Activated CD4-positive, alpha-beta T cell treated with anti-CD3 and anti-CD28 coated beads for 48 hours (primary cell): ENCODE results near the gene GNRHR.
"Not testable (repeated sequence)": the region's sequence is repeated elsewhere in the genome, so short reads cannot be mapped to it uniquely, and the experiment has no call there.

Experiments
- DNase-seq: peaks from one replicate; pipeline ENCODE4 v3.0.0-alpha.2; 2020

Gene GNRHR, protein sequence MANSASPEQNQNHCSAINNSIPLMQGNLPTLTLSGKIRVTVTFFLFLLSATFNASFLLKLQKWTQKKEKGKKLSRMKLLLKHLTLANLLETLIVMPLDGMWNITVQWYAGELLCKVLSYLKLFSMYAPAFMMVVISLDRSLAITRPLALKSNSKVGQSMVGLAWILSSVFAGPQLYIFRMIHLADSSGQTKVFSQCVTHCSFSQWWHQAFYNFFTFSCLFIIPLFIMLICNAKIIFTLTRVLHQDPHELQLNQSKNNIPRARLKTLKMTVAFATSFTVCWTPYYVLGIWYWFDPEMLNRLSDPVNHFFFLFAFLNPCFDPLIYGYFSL

DNA sequence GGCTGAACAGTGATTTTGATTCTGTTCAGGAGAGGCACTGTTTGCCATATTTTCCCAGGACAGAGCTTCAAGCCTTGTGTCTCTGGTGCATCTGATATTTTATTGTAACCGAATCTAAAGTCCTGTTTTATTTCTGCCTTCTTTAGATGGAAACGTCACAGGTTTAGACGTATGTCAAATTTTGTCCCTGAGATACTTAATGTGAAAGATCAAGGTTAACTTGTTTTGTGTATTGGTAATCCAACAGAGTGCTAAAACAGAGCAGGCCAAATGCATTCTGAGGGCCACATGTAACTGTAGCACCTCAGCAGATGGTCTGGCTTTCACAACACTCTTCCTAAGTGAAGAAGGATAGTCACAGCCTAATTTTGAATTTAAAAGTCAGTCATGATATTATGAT lies at the start of gene GNRHR:
Gene GNRHR, minus strand, starts transcription at position 101 of the 400 bp plus-strand sequence. Its CDS starts 53 bp downstream, at position 48.
- DNase-seq, result no peak

DNA sequence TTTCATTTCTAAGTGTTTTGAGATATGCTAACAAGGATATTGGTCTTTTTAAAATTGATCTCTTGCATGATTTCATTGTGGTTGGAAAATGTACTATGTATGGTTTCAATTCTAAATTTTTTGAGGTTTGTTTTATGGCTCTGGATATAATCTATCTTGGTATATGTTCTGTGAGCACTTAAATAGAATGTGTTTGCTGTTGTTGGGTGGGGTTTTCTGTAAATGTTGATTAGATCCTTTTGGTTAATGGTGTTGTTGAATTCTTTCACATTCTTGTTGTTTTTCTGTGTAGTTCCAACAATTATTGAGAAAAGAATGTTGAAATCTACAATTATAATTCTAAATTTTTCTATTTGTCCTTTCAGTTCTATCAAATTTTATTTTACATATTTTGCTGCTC lies 42.6 kb upstream of the GNRHR start:
- no peak for DNase-seq

DNA sequence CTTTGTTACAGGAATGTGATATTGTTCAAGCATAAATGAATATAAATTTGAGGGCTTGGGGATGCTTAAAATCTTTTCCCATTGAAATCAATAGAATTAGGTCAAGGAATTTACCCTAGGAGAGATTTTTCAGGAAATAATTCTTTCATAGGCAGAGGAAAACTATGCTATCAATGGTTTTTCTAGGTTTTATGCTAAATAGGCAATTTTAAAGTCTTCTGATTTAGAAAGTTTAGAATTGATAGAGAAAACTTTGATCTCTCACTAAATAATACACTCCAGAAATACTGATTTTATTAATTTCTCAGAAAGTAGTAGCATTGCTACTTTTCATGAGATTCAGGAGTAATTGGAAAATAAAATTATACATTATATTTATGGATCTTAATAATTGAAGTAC lies 36.5 kb upstream of the GNRHR start:
- no peak for DNase-seq

DNA sequence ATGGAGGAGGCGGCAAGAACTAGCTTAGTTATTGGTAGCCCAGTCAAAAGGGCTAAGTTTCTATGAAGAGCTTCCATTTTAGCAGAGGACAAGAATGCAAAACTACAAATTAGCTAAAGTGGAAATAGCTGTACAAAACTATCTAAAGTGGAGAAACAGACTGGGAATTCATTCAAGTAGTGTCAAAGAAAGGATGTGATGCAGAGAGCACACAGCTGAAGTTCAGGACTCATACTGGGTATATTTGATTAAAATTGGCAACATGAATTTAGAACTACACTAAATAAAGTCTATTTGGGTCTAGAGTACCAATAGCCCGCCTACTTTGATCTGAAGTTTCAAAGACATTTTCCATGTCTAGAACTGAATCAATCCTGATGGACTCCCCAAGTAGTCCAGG lies 33.1 kb upstream of the GNRHR start:
- DNase-seq, result no peak

DNA sequence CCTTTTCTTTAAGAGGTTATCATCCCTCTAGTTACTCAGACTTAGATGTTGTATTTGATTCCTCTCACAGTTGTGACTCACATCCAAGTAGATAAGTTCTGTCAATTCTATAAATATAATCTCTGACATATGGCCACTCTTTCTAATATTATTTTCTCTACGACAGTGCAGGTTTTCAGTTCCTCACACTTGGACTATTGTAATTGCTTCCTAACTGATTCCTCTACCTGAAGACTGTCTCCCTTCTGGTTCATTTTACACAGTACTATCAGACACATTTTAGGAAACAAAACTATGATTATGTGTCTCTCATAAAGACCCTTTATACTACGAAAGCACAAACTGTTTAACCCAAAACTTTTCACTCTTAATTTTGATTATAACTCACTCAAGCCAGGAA lies 31.3 kb upstream of the GNRHR start:
- DNase-seq, result no peak

DNA sequence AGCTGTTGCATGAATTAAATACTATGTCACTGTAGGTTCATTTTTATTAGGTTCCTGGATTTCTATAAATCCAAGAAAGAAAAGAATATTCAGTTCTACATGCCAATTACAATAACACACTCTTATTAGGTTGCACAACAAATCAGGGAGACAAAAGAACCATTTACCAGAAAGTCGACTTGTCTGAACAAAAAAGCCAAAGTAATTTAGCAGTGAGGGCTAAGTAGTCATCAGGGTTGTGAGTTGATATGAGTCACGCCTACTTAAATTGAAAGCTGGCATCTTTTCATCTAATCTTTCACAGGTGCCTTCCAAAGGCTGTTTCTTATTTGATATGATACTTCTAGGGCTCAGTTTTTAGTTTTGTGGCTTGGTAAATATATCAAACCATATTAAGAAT lies 25.4 kb upstream of the GNRHR start:
- DNase-seq, result no peak

DNA sequence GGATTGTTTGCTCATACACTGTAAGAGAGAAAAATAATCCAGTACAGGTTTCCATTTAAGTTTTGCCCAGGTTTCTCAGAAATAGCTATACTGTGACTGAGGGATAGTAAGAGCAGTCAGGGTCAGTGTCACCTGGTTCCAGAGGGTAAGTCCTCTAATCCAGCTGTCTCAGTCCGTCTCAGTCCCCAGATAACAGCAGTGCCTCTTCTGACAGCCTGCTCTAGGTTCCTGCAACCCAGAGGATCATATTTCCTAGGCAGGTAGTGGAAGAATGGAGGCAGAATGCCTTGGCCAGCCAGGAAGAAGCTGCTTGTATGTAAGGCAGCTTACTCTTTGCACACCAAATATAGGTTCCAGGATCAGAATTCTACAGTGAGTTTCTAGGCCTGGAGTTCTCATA lies 22.6 kb upstream of the GNRHR start:
- no peak for DNase-seq

DNA sequence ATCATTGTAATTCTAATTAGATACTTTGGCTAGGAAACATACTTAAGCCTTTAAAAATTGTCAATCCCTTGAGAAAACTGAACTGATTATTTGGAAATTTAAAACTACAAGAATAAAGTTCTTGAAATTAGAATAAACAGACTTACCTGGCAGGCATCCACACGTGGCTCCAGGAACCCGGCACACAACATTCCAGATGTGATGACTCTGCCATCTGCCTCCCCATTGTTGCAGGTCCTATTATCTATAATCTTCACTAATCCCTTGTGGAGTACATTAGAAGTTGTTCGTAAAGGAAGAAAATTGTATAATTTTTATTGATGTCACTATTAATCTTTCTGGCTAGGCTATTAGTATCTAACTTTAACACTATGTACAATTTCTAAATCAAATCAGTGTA lies 16.2 kb upstream of the GNRHR start:
- no peak for DNase-seq

DNA sequence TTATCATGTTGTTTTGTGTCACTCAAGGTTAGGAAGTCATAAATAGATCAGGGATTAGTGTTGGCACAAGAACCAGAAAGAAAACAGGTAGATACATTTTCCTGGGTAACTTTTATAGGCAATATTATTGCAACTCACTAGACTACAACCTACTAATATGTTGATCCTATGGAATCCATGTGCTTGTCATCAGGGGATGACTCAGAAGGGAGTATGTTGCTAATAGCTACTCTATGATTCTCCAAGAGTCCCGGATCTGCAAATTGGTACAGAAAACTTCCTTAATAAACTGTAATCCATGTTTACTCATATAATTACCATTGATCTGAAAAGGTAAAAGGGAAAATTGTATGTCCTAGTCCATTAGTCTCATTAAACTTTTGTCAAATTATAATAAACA lies 11.7 kb upstream of the GNRHR start:
- DNase-seq, result no peak

DNA sequence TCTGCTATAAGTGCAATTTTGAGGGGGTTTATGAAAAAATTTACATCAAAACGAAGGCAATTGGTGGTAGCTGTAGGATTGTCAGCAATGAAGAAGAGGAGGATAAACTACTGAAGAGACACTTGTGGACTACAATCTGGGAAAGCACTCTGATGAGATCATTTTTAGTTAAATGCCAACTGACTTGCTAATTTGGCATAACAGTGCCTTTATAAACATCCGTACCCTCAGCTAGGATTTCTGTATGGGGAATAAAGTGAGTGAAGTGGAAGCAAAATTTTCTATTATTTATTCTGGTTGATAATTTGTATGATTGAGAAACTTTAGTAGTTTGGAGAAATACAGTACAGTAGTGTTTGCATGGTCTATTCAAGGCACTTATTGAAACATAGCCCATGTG lies 11.2 kb upstream of the GNRHR start:
- DNase-seq, result no peak

DNA sequence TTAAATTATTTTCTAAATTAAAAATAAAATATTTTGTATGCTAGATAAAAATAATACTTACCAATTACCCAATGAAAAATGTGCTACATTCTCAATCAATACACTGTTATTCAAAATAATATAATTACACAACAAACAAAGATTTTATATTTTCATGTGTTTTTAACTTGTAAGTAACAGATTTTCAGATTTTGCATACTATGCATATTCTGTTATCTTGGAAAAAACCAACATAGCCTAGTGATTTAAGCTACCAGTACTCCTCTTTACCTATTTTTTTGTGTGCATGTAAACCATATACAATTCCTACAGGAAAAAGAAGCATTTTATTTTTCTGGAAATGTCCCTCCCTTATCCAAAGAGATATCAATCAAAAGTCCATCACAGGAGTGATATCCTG lies 10.0 kb upstream of the GNRHR start:
- no peak for DNase-seq

DNA sequence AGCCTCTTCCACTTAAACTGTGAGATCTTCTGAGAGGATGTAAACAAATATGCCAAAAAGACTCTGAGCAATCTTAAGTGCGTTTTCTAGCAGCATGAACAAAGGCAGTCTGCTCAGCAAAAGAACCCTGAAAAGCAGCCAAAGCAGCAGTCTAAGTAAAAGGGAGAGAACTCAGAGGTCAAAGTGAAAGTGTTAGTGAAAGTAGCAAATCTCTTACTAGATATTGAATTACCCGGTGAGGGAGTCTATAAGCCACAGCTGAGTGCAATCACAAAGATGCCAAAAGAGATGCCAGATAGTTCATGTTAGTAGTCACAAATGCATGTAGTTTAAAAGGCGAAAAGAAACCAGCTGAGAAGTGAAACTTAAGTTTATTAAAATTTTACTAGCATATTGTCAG lies 7.9 kb upstream of the GNRHR start:
- DNase-seq, result no peak

DNA sequence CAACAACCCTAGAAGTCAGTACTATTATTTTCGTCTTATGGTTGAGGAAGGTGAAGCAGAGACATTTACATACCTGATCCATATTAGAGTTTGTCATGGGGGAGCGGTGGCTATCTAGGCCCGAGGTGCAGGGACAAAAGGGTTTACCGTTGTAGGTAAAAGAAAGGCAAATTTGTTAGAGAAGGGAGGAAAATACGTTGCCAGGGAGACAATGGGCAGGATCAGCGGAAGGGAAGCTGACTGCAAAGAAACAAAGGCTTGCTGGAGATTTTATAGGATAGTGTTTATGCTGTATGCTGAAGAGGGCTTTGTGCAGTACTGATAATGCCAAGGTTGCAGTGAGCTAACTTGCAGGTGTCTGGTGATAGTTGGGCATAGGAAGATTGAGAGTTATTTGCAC lies 2.8 kb upstream of the GNRHR start:
- DNase-seq, result not testable (repeated sequence)

DNA sequence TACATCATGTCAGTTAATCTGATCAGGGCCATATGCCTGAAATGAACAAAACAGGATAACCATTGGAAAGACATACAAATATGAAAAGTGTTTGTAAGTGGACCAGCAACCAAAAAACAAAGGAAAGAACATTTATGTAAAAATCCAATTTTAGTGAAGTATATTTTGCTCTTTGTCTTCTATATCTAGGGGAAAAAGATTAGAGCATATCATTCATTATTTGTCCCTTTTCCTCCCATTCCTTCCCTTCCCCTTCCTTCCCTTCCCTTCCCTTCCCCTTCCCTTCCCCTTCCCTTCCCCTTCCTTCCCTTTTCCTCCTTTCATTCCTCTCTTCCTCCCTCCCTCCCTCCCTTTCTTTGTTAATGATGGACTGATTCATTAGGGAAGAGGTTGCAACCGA lies 1.8 kb upstream of the GNRHR start:
- DNase-seq, result no peak

DNA sequence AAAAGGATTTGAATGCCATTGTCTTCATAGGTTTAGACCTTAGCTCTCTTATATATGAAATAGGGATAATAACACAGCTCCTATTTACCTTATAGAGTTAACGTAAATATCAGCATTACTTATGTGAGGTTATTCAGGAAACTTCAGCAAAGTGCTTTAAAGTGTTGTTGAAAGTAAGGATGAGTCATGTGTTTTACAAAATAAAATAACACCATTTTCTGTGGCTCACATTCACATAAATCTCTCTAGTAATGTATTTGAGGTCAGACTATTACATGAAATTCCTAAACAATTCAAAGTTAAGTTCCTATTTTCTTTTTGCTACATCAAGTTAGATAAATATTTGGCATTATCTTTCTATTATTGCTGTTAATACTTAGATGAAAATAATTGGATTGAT lies 2.9 kb downstream of the GNRHR start:
- DNase-seq, result no peak

DNA sequence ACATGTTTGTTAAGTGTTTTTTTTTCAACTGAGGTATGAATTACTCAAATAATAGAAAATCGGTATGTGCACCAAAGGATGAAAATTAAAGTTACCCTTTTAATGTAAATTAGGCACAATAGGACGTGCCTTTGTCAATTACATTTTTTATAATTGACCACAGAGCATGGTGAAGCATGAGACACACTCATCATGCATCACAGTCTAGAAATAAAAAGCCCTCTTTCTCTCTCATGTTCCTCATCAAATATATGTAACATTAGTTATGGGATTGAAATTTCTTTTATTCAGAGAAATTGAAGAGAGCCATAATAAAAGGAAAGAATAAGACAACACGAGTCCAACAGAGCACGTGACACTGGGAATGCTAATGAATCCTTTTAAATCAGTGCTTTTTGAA lies 3.5 kb downstream of the GNRHR start:
- DNase-seq, result no peak

DNA sequence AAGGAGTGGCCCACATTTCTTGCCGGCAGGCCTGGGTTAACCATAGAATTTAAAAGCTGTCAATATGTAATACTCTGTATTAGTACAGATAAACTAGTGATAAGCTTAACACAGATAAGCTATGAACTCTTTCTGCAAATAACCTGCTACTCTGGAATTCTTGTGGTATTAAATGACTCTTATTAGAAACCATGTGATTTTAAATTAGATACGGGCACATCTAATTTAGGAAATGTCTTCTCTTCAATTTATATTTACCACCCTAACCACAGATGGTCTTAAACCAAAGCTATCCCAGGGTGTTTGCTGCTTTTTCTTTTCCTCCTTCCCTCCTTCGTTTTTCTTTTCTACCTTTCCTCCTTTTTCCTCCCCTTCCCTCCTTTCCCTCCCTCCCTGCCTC lies 4.9 kb downstream of the GNRHR start:
- DNase-seq, result no peak

DNA sequence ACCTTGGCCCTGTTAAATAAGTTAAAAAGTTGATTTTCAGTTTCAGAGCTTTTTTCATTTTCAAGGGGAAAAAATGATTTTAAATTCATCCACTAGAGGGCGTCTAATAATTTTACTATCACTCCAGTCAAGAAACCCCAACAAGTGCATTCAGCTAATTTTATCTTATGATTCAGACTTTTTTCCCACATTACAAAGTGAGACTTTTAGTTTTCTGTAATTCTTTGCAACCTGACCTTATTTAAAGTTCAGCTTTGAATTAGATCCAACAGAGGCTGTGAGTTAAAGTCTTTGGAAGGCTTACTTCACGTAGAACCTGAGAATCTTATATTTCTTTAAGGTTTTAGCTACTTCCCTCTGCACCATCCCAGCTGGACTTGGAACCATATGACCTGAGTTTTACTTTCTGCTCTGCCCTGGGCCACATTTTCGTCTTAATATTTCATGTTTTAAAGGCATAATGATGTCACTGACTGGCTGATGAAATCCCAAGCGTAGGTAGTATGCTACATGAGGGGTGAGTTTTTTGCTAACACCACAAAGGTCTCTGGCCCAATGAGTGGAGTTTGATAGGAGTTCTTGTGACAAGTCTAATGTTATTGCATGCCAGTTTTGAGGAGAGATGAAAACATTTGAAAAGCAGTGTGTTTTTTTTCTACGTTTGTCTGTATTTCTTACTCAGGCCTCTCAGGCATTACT lies 7.2 kb downstream of the GNRHR start:
- DNase-seq, result no peak

DNA sequence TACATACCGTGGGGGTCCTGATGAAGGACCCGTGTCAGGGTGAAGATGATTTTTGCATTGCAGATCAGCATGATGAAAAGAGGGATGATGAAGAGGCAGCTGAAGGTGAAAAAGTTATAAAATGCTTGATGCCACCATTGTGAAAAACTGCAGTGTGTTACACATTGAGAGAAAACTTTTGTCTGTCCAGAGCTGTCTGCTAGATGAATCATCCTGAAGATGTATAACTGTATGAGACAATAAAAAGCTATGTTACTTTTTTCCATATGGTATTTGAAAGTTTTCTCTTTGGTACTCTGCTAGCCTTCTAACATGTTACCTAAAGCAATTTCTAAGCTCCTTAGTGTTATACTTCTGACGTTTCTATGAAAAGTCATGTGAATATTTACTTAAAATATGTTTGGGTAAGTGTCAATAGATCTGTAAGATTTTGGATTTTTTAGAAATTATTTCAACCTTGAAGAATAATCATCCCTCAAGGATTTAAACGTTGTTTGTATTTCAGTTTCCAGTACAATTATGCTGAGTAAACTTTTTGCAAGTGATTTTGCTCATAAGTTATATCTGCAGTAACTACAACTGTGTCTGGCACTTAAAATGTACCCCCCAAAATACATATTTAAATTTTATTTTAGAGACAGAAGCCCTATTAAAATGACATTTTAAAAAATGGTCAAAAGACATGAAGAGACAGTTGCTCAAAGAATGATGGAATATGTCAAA lies 9.5 kb downstream of the GNRHR start:
- no peak for DNase-seq

DNA sequence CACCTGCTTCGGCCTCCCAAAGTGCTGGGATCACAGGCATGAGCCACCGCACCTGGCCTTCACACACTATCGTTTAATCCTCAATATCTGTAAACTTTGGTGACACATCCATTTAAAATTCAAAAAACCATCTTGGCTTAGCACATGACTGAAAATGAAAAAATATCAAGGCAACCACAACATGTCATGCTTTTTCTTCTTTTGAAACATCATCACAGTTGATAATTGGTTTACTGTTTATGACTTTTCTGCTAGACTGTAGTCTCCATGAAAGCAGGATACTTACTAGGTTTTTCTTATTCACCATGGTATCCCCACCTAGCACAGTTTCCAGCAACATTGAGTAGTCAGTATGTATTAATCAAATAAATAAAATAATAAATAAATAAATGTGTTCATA lies 11.0 kb downstream of the GNRHR start:
- no peak for DNase-seq

DNA sequence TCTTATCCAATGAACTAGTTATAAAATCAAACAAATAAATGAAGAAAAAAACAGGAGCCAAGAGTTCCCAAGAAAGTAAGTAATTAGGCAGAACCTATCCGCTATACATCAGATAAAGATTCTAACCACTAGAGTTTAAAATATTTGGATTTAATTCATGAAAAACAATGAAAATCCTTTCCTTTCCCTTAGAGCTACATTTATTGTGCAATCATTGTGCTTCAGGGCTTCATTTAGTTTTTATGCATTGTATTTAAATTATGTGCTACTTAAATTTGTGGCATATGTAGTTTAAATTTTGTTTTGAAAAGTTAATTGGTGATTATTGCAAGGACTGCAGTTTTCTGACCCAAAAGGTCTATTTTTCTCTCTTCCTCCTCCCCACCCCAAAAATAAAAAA lies 17.9 kb downstream of the GNRHR start:
- no peak for DNase-seq

DNA sequence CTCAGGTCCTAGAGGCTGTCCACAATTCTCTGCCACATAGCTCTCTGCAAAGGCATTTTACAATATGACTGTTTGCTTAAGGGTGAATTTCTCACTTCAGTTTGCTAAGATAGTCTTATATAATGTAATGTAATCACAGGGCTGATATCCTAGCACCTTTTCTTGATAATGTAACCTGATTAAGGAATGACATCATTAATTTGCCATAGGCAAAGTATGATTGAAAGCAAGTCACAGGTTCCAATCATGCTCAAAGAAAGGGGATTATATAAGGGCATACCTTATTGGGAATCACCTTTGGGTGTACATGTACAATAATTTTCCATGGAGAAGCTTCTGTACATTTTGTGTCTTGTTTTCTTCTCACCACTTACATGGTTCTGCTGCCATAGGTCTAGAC lies 18.9 kb downstream of the GNRHR start:
- no peak for DNase-seq

DNA sequence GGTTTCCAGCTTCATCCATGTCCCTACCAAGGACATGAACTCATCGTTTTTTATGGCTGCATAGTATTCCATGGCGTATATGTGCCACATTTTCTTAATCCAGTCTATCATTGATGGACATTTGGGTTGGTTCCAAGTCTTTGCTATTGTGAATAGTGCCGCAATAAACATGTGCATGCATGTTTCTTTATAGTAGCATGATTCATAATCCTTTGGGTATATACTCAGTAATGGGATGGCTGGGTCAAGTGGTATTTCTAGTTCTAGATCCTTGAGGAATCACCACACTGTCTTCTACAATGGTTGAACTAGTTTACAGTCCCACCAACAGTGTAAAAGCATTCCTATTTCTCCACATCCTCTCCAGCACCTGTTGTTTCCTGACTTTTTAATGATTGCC lies 23.7 kb downstream of the GNRHR start:
- DNase-seq, result not testable (repeated sequence)
